ENCODE results near the gene ATP2B2.

GRCh38 chr3:10524270-10524669, 18.9 kb upstream of the ATP2B2 start:
- no peak for TF ChIP-seq CTCF (IDR thresholded peaks at IDR 0.05)
- no peak for TF ChIP-seq POLR2AphosphoS5 (IDR thresholded peaks at IDR 0.05)
